Measurements from ENCODE around the gene SDF2L1. TPM values are rescaled to one million over a fixed set of nuclear protein-coding genes. Genes with fewer than 3 reads are reported as not detected.

SDF2L1 gene
- total and polyA plus RNA-seq, 9 of the 15 experiments (the other 6 are each of a cell fraction or from before 2014, with no cell fraction given): 15.1 to 989 (median 124) TPM

DNA sequence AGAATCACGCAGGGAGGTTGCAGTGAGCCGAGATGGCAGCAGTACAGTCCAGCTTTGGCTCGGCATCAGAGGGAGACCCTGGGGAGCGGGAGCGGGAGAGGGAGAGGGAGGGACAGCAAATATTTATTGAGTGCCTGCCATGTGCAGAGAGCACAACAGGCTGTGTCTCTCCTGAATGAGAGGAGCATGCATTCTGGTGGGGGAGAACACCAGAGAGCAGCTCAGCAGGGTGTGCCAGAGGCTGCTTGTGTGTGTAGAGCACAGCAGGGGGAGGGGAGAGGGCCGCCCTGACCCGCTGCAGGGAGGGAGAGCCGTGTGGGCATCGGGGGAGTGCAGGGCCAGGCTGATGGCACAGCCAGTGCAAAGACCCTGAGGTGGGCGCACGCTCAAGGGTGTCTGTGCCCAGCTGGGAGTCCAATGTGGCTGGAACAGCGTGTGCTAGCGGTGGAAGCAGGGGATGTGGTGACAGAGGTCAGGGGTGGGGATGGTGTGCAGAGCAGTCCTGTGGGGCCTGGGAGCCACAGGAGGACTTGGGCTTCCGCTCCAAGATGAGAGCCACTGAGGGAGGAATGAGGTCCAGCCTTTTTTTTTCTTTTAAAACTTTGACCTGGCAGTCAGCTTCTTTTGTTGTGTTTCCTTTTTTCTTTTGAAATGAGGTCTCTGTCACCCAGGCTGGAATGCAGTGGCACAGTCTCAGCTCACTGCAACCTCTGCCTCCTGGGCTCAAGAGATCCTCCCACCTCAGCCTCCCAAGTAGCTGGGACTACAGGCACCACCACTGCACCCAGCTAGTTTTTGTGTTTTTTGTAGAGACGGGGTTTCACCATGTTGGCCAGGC is 35.7 kb downstream of the SDF2L1 start:
- no peaks in the 10 kb centered on the region for H3K27me3 ChIP-seq (ENCODE audit: control insufficient read depth in 2 of 2, insufficient read depth in 2 of 2, low read length in 2 of 2)
- FAIRE-seq (no peak), ATAC-seq (peak; percentile 11), DNase-seq (ENCODE audit: extremely low read depth in 1 of 4, low spot score in 3 of 4) (peak in 1 of 4 experiments; percentile 56)
- WGBS (ENCODE audit: insufficient coverage, low coverage, missing lambda C conversion rate): 84% methylated on average over 13 of the region's 15 CpGs
- no peak overlapping the region for H3K27ac ChIP-seq (ENCODE audit: extremely low read depth, low read depth, low read length)
- peaks cover 70% of the 10 kb centered on the region for H3K36me3 ChIP-seq (ENCODE audit: control insufficient read depth, insufficient read depth, low read length)
- H3K9me1 ChIP-seq (ENCODE audit: control insufficient read depth, insufficient read depth, low read length): peaks cover 8% of the 10 kb centered on the region
- in situ Hi-C loops (cut with MboI): no loop called here
- ChIA-PET CTCF (ENCODE audit: low intra/inter-chr PET ratio) (no interaction called here), POLR2A (interaction anchor here (0.6 to 6.7 kb wide), 13 partner anchors 9 to 289 kb away, joined by 3 to 52 read pairs (median 4); partner anchors contain the start of genes PPIL2 and YDJC)
- intact Hi-C loops (cut with micrococcal nuclease): no loop called here
- BruUV-seq (replicated peaks): no TSS peak
- H3K9me3 ChIP-seq (replicated peaks; ENCODE audit: control insufficient read depth, insufficient read depth, low read depth, low read length): no peaks in the 10 kb centered on the region
- H2AFZ ChIP-seq (ENCODE audit: low read depth, low read length): no peak overlapping the region
- H3K4me2 ChIP-seq (ENCODE audit: insufficient read depth, low read length): no peak overlapping the region
- H3K4me3 ChIP-seq: no peak overlapping the region
- peaks cover 0 to 29% of the 10 kb centered on the region in 2 experiments; a peak in 2 of 5 replicates for H3K4me1 ChIP-seq (replicated peaks in 1 of 2; ENCODE audit: control insufficient read depth in 2 of 2, insufficient read depth in 2 of 2, low read length in 2 of 2)
- peak overlapping the region in 1 of 2 experiments; percentile 74; a peak in 2 of 4 replicates for H3K9ac ChIP-seq (ENCODE audit: insufficient read depth in 1 of 2, low read depth in 2 of 2, low read length in 2 of 2)
- peaks cover 23% of the 10 kb centered on the region for H4K20me1 ChIP-seq (replicated peaks; ENCODE audit: control insufficient read depth, insufficient read depth, low read length)
- no peaks in the 10 kb centered on the region for H3K79me2 ChIP-seq (ENCODE audit: control insufficient read depth, insufficient read depth, low read length)
- no peak for TF ChIP-seq SNIP1 (IDR thresholded peaks at IDR 0.05; ENCODE audit: low read depth)
- TF ChIP-seq ZNF395 (CRISPR knock-in tag; IDR thresholded peaks at IDR 0.05): no peak
- 0 out of 2 replicates have a peak, but pooled peaks have one; percentile 25 for TF ChIP-seq ZNF57 (CRISPR knock-in tag; IDR thresholded peaks at IDR 0.05)
- TF ChIP-seq ZNF121 (CRISPR knock-in tag; conservative IDR thresholded peaks at IDR 0.05): no peak
- no peak for TF ChIP-seq CCNT2 (IDR thresholded peaks at IDR 0.05; ENCODE audit: borderline replicate concordance, extremely low read depth, insufficient read length, low read depth, low read length)
- no peak for TF ChIP-seq CHD2 (IDR thresholded peaks at IDR 0.05; ENCODE audit: low read depth, low read length)
- TF ChIP-seq AFF1 (IDR thresholded peaks at IDR 0.05; ENCODE audit: low read depth in 1 of 2, partially characterized antibody in 2 of 2): no peak
- TF ChIP-seq, protein P1, sequence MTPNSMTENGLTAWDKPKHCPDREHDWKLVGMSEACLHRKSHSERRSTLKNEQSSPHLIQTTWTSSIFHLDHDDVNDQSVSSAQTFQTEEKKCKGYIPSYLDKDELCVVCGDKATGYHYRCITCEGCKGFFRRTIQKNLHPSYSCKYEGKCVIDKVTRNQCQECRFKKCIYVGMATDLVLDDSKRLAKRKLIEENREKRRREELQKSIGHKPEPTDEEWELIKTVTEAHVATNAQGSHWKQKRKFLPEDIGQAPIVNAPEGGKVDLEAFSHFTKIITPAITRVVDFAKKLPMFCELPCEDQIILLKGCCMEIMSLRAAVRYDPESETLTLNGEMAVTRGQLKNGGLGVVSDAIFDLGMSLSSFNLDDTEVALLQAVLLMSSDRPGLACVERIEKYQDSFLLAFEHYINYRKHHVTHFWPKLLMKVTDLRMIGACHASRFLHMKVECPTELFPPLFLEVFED (CRISPR knock-in tag; conservative IDR thresholded peaks at IDR 0.05): peak; percentile 48; the same call in 1 of the 2 replicates
- no peak for TF ChIP-seq BRD9 (IDR thresholded peaks at IDR 0.05; ENCODE audit: low read depth, partially characterized antibody)
- TF ChIP-seq HIVEP1 (CRISPR knock-in tag; IDR thresholded peaks at IDR 0.05): no peak
- TF ChIP-seq, protein P2, sequence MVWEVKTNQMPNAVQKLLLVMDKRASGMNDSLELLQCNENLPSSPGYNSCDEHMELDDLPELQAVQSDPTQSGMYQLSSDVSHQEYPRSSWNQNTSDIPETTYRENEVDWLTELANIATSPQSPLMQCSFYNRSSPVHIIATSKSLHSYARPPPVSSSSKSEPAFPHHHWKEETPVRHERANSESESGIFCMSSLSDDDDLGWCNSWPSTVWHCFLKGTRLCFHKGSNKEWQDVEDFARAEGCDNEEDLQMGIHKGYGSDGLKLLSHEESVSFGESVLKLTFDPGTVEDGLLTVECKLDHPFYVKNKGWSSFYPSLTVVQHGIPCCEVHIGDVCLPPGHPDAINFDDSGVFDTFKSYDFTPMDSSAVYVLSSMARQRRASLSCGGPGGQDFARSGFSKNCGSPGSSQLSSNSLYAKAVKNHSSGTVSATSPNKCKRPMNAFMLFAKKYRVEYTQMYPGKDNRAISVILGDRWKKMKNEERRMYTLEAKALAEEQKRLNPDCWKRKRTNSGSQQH (CRISPR knock-in tag; IDR thresholded peaks at IDR 0.05): peak; percentile 68; the same call in 1 of the 2 replicates
- TF ChIP-seq ZNF197 (CRISPR knock-in tag; IDR thresholded peaks at IDR 0.05; ENCODE audit: low read depth): no peak
